Endometrial microvascular endothelial cells (primary cell): ENCODE results near the gene AGBL1. TPM values are rescaled to one million over a fixed set of nuclear protein-coding genes. Genes with fewer than 3 reads are reported as not detected.

Source experiments
- in situ Hi-C: cut with HindIII; loops from 2 replicates; pipeline ENCODE4 v1.10.0; 2017; ENCODE audit warnings: low sequenced_read_pairs, low pct_unique_long_range_greater_than_20kb; ENCODE audit errors: inconsistent ontology term
- total RNA-seq: library from RNA; depleted of rRNA; stranded (reverse); fragments of >200 nt; gene quantifications from one replicate; pipeline ENCODE4 v1.2.3, GENCODE V29; 2015; ENCODE audit errors: inconsistent ontology term

The AGBL1 gene
- total RNA-seq, 1 donor from 2014 or later, result not detected

DNA sequence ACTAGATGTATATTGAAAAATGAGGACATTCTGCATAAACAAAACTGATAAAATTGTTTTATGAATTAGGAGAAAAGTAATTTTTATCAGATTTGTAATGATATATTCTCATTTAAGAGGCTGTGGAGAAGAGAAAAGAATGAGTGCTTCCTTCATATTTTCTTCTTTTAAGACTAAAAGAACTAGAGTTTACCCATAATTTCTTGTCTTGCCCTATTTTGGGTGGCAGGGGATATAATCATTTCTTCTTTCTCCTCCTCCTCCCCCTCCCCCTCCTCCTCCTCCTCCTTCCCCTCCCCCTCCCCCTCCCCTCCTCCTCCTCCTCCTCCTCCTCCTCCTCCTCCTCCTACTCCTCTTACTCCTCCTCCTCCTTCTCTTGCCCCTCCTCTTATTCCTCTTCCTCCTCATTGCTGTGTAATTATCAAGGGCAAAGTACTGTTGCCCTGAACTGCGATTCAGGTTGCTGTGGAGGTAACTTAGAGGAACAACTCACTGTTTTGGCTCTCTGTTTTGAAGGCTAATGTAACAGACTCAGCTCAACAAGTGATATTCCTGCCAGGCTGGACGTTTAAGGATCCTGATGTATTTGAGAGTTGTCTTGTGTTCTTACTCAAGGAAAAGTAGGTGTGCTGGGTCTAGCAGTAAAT is 555.4 kb downstream of the AGBL1 start:
- in situ Hi-C loops, result no loop called here

- in situ Hi-C loops, result no loop called here
These were observed 564.7 kb downstream of the AGBL1 start for GRCh38 chr15:86644339-86644738.

- in situ Hi-C loops, result no loop called here
These were observed 566.3 kb downstream of the AGBL1 start for GRCh38 chr15:86645925-86646500.

DNA sequence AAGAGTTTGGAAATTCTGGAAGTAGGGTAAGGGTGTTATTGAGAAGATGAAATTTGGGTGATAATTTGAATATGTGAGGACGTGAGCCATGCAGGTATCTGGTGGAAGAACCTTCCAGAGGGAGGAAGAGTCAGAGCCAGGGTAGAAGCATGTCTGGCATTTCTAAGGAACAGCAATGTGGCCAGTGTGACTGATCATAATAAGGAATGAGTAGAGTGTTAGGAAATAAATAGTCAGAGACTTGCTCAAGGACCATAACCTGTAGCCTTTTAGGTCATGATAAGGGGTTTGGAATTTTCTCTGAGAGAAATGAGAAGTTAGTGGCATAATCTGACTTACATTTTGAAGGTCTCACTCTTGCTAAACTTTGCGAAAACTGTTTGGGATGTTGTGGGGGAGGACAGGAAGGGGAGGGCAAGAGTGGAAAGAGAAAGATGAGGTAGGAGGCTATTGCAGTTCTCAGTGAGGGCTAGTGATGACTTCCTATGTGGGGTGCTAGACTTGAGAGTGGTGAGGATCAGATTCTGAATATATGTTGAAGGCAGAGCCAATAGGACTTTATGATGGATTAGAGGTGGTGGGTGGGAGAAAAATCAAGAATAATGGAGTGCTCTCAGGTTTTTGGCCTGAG is 568.3 kb downstream of the AGBL1 start:
- in situ Hi-C loops, result no loop called here

DNA sequence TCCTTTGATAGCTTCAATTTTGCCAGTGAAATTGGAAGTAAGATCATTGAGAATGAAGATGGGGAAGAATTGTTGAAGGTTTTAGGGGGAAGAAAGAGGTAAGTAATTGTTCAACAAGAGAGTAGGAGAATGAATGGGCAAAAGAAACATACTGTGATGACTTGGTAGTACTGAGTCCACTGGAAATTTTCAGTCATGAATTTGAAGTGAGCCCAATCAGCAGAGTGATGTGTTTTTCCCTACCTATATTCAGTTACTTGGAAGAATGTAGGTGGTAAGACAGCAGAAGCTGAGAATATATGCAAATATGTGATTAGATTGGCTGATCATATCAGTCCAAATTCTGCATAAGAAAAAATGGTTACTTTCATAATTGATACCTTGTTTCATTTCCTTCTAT is 569.6 kb downstream of the AGBL1 start:
- in situ Hi-C loops, result no loop called here

DNA sequence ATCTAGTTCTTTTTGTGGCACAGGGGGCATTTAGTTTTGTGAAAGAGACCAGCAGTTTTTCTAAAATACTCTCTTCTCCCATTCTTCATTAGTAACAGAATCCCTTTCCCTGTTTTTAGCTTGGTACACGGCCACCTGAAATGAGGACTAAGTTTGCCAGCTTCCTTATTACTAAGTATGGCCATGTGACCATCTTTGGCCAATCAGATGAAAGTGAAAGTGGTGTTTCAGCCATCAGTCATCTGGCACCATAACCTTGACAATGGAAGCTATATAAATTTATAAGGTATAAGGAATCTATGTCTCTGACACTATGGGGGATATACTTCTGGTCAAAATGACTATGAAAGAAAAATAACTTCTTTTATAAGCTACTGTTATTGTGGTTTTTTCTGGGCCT is 570.4 kb downstream of the AGBL1 start:
- in situ Hi-C loops, result no loop called here

- in situ Hi-C loops, result no loop called here
These were observed 573.9 kb downstream of the AGBL1 start for GRCh38 chr15:86653344-86654197.

DNA sequence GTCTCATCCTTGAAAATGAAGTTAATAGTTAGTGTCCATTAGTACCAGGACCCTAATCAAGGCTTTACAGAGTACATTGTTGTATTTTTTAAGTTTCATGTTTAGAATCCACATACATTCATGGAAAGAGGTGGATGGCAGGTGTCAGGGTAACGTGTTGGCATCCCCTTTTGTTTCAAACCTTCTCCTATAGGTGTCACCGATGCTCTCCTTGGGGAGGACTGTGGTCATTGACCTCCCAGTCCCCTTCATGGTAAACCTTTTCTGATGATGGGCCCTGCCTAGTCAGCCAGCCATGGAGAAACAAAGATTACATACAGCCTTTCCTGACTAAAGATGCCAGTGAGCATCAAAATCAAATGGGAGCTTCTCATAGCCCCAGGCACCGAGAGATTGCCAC is 574.8 kb downstream of the AGBL1 start:
- in situ Hi-C loops, result no loop called here

DNA sequence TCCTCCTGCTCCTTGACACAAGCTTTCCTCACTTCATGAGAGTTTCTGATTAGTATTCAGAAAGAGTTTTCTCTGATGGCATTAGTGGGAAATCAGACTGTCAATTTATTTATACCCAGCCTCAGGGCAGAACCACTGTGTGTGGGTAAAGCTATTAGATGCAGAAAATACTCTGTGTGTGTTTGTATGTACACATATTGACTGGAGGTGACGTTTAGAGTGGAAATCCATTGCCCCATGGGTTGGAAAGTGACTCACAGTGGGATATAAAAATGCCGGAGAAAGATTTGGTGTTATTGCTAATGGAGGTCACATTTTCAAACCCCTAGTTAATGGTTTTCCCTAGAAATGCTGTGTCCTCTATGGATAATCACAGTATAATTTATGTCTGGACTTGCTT is 577.6 kb downstream of the AGBL1 start:
- in situ Hi-C loops, result no loop called here

DNA sequence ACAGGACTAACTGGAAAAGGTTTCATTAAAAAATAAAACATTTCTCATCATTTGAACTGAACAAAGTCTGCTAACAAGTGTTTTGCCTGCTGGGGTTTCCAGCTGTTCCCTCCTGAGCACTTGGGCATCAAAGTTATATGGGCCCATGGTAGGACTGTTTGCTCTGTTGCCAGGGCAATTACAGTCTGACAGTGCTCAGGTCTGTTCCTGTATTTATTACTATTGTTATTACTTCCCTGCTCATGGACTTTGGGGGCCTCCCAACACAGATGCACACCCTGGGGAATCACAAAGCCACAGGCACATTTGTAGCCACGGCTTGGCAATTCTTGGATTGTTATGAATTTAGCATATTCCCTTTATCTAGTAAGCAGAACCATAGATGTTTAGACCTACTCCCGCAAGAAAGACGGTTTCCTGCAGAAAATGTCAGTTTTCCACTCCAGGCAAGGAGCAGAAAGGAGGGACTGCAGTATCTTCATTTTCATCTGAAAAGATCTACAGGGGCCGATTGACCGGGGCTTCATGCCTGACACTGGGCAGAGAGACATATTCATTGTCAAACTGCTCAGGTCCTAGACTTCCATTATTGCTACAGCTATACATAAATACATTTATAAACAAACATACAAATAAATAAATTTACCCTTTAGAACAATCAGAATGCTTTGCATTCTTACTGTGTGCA is 580.2 kb downstream of the AGBL1 start:
- in situ Hi-C loops, result no loop called here

GRCh38 chr15:86661580-86661979 is 581.9 kb downstream of the AGBL1 start:
- in situ Hi-C loops, result no loop called here

GRCh38 chr15:86663304-86663703 is 583.6 kb downstream of the AGBL1 start:
- in situ Hi-C loops, result no loop called here

- in situ Hi-C loops, result no loop called here
These were observed 584.3 kb downstream of the AGBL1 start for GRCh38 chr15:86663979-86664378.

DNA sequence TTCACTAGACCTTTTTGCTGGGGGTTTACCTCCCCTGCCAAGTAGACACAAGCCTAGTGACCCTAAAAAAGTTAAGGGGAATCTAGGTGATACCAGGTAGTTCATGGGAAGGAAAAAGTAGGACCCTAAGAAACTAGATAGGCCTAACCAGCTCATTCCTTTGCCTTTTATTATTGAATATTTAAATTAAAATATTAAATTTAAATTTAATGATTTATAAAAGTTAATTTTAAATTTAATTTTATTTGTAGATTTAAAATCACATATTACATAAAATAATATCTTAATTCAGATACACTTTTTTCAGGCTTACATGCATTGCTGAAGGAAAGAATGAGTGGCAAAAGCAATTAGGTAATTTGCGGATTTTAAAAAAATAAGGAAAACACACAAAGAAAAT is 584.9 kb downstream of the AGBL1 start:
- in situ Hi-C loops, result no loop called here

DNA sequence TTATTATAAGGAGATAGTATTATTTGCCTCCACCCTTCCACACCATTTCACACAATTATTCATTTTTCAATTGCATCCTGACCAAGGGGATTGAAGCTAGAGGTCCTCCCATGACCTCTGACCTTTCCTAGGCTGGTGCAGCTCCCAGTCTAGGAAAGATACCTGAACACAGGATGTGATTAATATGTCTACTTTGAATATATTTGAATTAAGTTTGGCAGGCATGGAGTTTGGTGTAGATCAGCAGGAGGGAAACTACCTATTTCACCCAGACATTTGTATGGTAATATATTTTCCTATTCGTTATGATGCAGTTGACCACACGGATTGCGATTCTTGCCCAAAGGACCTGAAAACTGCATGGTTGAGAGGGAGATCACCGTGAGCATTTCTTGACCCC is 596.3 kb downstream of the AGBL1 start:
- in situ Hi-C loops, result no loop called here

- in situ Hi-C loops, result no loop called here
These were observed 597.6 kb downstream of the AGBL1 start for GRCh38 chr15:86677278-86677677.

GRCh38 chr15:86685263-86685662 is 605.6 kb downstream of the AGBL1 start:
- in situ Hi-C loops, result no loop called here

- in situ Hi-C loops, result no loop called here
These were observed 609.3 kb downstream of the AGBL1 start for GRCh38 chr15:86689006-86689405.

GRCh38 chr15:86690566-86690965 is 610.9 kb downstream of the AGBL1 start:
- in situ Hi-C loops, result no loop called here
